Choroid plexus epithelial cell (primary cell): Measurements from ENCODE around the gene SLX4IP.
A peak's percentile ranks its signal among the peaks of the same experiment; 100 is the strongest.

ENCODE experiments used
- DNase-seq: peaks from one replicate; pipeline ENCODE4 v3.0.0-alpha.2; 2010; ENCODE audit warnings: low read depth
- H3K4me3 ChIP-seq: 2 replicates; pipeline ENCODE4 v1.5.1; 2011; ENCODE audit warnings: low read depth, mild to moderate bottlenecking, control low read depth, low read length, moderate library complexity
- TF ChIP-seq, protein P1 (sequence below): conservative IDR thresholded peaks from 2 replicates; pipeline ENCODE4 v1.5.1; 2011; ENCODE audit warnings: low read depth, mild to moderate bottlenecking, control low read depth, inconsistent platforms, low read length, moderate library complexity

The SLX4IP gene

DNA sequence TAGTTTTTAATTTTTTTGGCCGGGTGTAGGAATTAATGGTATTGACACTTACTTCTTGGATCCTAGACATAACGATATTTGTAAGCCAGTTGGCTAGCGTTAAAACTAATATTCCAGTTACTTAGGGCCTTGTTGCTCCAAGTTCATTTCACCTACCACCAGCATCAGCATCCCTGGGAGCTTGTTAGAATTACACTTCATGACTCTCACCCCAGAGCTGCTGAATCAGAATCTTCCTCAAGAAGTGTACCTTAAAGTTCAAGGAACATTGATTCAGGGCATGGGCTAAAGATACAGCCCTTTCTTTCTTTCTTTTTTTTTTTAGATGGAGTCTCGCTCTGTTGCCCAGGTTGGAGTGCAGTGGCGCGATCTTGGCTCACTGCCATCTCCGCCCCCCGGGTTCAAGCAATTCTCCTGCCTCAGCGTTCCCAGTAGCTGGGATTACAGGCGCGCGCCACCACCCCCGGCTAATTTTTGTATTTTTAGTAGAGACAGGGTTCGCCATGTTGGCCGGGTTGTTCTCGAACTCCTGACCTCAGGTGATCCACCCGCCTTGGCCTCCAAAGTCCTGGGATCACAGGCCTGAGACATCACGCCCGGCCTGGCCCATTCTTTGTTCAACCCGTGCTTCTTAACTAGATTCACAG, 1.1 kb downstream of the SLX4IP start:
- DNase-seq = no peak
- TF ChIP-seq, protein P1, sequence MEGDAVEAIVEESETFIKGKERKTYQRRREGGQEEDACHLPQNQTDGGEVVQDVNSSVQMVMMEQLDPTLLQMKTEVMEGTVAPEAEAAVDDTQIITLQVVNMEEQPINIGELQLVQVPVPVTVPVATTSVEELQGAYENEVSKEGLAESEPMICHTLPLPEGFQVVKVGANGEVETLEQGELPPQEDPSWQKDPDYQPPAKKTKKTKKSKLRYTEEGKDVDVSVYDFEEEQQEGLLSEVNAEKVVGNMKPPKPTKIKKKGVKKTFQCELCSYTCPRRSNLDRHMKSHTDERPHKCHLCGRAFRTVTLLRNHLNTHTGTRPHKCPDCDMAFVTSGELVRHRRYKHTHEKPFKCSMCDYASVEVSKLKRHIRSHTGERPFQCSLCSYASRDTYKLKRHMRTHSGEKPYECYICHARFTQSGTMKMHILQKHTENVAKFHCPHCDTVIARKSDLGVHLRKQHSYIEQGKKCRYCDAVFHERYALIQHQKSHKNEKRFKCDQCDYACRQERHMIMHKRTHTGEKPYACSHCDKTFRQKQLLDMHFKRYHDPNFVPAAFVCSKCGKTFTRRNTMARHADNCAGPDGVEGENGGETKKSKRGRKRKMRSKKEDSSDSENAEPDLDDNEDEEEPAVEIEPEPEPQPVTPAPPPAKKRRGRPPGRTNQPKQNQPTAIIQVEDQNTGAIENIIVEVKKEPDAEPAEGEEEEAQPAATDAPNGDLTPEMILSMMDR = no peak
- no peak overlapping the region for H3K4me3 ChIP-seq

DNA sequence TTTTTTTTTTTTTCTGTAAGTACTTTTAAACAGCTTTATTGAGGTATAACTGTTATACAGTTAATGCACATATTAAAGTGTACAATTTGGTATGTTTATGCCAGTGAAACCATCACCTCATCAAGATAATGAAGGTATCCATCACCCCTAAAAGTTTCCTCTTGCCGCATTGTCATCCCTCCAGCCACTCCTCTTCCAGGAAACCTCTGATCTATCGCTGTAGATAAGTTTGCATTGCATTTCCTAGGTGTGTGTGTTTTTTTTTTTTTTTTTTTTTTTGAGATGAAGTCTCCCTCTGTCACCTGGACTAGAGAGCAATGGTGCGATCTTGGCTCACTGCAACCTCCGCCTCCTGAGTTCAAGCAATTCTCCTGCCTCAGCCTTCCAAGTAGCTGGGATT, 3.1 kb downstream of the SLX4IP start:
- no peak overlapping the region for H3K4me3 ChIP-seq
- DNase-seq = no peak
- TF ChIP-seq, protein P1 = no peak

DNA sequence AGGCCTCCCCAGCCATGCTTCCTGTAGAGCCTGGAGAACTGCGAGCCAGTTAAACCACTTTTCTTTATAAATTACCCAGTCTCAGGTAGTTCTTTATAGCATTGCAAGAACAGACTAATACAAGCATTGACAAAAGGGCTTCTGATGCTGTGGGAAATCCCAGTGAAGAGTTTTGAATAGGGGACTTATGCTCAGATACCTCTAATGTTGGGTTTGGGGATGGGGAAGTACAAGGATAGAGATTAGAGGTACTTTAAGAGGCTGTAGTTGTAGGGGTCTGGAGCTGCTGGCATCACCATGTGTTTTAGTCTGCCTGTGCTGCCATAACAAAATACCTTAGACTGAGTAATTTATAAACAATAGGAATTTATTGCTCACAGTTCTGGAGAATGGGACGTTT, 8.8 kb downstream of the SLX4IP start:
- no peak for DNase-seq
- TF ChIP-seq, protein P1 = no peak
- no peak overlapping the region for H3K4me3 ChIP-seq

DNA sequence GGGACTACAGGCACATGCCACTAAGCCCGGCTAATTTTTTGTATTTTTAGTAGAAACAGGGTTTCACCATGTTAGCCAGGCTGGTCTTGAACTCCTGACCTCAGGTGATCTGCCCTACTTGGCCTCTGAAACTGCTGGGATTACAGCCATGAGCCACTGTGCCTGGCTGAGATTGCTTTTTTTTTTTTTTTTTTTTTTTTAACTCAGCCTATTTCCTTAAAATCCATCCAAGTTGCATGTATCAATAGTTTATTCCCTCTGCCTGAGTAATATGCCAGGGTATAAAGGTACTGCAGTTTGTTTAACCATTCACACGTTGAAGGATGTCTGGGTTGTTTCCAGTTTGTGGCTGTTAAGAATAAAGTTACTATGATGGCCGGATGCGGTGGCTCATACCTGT, 10.7 kb downstream of the SLX4IP start:
- TF ChIP-seq, protein P1 = no peak
- DNase-seq = no peak
- no peak overlapping the region for H3K4me3 ChIP-seq

DNA sequence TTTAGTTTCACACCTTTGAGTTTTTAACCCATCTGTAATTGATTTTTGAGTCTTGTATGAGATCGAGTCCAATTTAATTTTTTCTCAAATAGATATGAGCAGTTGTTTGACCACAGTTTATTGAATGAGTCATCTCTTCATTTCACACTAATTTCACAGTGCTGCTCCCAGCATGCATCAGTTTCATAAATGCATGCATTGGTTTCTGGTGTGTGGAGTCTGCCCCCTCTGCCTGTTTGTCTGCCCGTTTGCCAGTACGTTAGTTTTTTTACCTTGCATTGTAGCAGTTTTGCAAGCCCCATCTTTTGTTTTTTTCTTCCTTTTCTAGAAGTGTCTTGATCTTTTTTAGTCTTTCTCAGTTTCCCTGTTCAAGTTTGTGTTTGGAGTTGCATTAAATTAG, 11.9 kb downstream of the SLX4IP start:
- TF ChIP-seq, protein P1 = peak; percentile 36
- DNase-seq = peak; percentile 83
- H3K4me3 ChIP-seq = peak overlapping the region; percentile 28

DNA sequence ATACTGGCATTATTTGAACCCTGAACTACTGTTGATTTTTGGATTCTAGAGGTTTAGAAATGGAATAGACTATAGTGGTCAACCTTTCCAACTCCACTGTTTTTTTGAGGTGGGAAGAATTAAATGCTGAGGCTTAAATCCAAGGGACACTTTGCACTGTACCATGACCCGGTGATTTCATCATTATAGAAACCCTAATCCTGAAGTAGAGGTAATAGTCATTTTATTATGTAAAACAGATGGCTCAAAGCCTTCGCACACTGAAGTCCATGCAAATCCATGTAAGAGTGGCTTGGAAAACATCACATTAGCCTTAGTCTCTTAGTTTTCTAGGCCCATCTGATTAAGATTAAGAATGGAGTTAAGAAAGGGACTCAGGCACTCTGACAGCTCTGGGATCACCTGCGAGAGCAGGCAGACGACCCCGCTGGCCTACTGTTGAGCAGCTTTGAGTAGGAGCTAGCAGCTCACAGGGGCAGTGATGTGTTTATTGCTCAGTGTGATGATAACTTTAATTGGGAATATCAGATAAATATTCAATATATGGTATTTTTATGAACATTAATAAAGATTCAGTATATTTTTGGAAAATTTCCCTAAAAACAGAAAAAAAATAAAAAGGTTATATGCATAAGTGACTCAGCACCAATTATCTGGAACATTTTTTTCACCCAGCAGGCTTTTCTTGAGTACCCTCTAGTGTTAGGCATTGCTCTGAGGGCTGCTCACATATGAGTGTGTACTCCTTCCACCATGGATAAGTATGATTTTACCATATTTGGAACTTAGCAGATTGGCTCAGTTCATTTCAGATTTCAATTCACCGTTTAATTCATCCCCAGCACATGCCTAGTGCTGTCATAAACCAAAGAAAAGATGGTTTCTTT, 13.4 kb downstream of the SLX4IP start:
- peak; percentile 50 for DNase-seq
- TF ChIP-seq, protein P1 = peak; percentile 12
- no peak overlapping the region for H3K4me3 ChIP-seq
